Activated naive CD8-positive, alpha-beta T cell treated with anti-CD3 and anti-CD28 coated beads for 36 hours (primary cell): Measurements from ENCODE around the gene MYO1D. TPM values are rescaled to one million over a fixed set of nuclear protein-coding genes. Genes with fewer than 3 reads are reported as not detected.

ENCODE experiments used
- DNase-seq: peaks from one replicate; pipeline ENCODE4 v3.0.0; 2021
- H3K27ac Mint-ChIP-seq: one replicate; pipeline ENCODE4 v1.8.0; 2022; ENCODE audit warnings: mild to moderate bottlenecking, moderate library complexity, mixed read lengths
- H3K27me3 Mint-ChIP-seq: one replicate; pipeline ENCODE4 v1.8.0; 2022; ENCODE audit warnings: mild to moderate bottlenecking, mixed read lengths
- H3K36me3 Mint-ChIP-seq: one replicate; pipeline ENCODE4 v1.8.0; 2021; ENCODE audit warnings: mild to moderate bottlenecking, mixed read lengths
- H3K4me1 Mint-ChIP-seq: one replicate; pipeline ENCODE4 v1.8.0; 2021; ENCODE audit warnings: mixed read lengths
- H3K4me3 Mint-ChIP-seq: one replicate; pipeline ENCODE4 v1.8.0; 2022; ENCODE audit warnings: mild to moderate bottlenecking, moderate library complexity, mixed read lengths
- H3K9me3 Mint-ChIP-seq: one replicate; pipeline ENCODE4 v1.8.0; 2022; ENCODE audit warnings: mixed read lengths
- total RNA-seq, 2 experiments: library from RNA; stranded (reverse); gene quantifications; one replicate each; pipeline ENCODE4 v1.2.3, GENCODE V29; 2021

MYO1D gene
- total RNA-seq, 2 experiments from 2014 or later: 7.0 to 7.8 TPM

- H3K36me3 Mint-ChIP-seq: peaks cover 4% of the 10 kb centered on the region
- DNase-seq: no peak
- peaks cover 4% of the 10 kb centered on the region for H3K9me3 Mint-ChIP-seq
- H3K27ac Mint-ChIP-seq: peak overlapping the region; percentile 69
- H3K27me3 Mint-ChIP-seq: no peaks in the 10 kb centered on the region
- no peak overlapping the region for H3K4me3 Mint-ChIP-seq
- peaks cover 78% of the 10 kb centered on the region for H3K4me1 Mint-ChIP-seq
Measured at GRCh38 chr17:32517982-32518381, 358.9 kb downstream of the MYO1D start.

- peaks cover 71% of the 10 kb centered on the region for H3K4me1 Mint-ChIP-seq
- H3K27ac Mint-ChIP-seq: peak overlapping the region; percentile 84
- peaks cover under 1% of the 10 kb centered on the region for H3K9me3 Mint-ChIP-seq
- H3K4me3 Mint-ChIP-seq: peak overlapping the region; percentile 35
- no peak for DNase-seq
- no peaks in the 10 kb centered on the region for H3K27me3 Mint-ChIP-seq
- peaks cover under 1% of the 10 kb centered on the region for H3K36me3 Mint-ChIP-seq
Measured at GRCh38 chr17:32516940-32517701, 359.8 kb downstream of the MYO1D start.

GRCh38 chr17:32516450-32516849, 360.5 kb downstream of the MYO1D start:
- Mint-ChIP-seq H3K9me3 (no peaks in the 10 kb centered on the region), H3K4me3 (no peak overlapping the region), H3K27ac (peak overlapping the region; percentile 88), H3K4me1 (peaks cover 73% of the 10 kb centered on the region), H3K27me3 (no peaks in the 10 kb centered on the region), H3K36me3 (no peaks in the 10 kb centered on the region)
- DNase-seq: no peak

- DNase-seq: no peak
- peak overlapping the region; percentile 88 for H3K27ac Mint-ChIP-seq
Measured at GRCh38 chr17:32515677-32516383, 361.1 kb downstream of the MYO1D start.

DNA sequence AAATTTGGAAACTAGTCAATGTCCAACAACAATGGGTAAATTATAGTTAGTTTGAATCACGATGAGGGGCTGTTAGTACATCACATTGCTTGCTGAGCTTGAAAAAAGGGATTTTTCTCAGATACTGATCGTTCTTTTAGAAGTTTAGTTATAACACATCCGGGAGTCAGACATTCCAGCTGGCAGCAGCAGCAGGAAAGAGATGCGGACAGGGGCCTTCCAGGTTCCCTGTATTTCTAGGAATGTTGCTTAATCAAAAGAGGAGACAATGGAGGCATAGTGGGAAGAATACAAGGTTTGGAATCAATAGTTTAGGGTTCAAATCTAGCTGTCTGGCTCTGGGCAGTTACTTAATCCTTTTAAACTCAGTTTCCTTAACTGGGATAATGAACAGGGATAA, 362.3 kb downstream of the MYO1D start:
- peaks cover 59% of the 10 kb centered on the region for H3K4me1 Mint-ChIP-seq
- DNase-seq: no peak
- no peaks in the 10 kb centered on the region for H3K9me3 Mint-ChIP-seq
- H3K27ac Mint-ChIP-seq: no peak overlapping the region
- H3K36me3 Mint-ChIP-seq: no peaks in the 10 kb centered on the region
- H3K27me3 Mint-ChIP-seq: no peaks in the 10 kb centered on the region
- no peak overlapping the region for H3K4me3 Mint-ChIP-seq

More at GRCh38 chr17:32515677-32516383, 361.1 kb downstream of the MYO1D start:
- Mint-ChIP-seq H3K4me1 (peaks cover 72% of the 10 kb centered on the region), H3K36me3 (no peaks in the 10 kb centered on the region), H3K9me3 (no peaks in the 10 kb centered on the region), H3K4me3 (peak overlapping the region; percentile 9), H3K27me3 (no peaks in the 10 kb centered on the region)

DNA sequence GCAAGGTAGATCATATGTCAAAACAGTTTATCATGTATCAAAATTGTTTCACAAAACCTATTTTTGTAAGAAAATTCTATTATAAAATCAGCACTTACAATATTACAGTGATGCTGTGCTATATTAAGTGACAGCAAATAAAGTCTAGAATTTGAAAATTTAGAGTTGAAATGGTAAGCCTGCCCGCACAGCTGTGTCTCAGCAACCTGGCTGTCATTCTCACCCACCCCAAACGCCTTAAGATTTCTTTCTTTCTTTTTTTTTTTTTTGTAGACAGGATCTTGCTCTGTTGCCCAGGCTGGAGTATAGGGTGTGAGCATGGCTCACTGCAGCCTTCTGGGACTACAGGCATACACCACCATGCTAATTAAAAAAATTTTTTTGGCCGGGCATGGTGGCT, 363.3 kb downstream of the MYO1D start:
- Mint-ChIP-seq H3K27me3 (no peaks in the 10 kb centered on the region), H3K9me3 (no peaks in the 10 kb centered on the region), H3K36me3 (no peaks in the 10 kb centered on the region), H3K4me3 (no peak overlapping the region), H3K27ac (no peak overlapping the region), H3K4me1 (peaks cover 60% of the 10 kb centered on the region)
- no peak for DNase-seq

DNA sequence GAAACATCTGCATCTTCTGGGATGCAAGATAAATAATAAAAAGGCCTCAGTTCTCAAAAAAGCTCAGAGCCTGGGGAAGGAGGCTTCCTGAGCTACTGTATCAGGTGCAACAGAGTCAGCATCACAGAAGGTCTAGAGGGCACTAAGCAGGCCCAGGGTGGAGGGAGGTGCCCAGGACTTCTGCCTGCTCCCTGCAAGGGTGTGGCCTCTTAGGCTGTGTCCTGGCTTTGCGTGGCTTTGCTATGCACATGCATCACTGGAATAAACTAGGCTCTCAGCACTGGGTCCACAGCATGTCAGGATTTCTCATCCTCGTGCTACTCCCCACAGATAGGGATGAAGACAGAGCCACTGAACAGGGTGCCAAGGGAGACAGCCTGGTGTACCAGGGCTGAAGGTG, 364.6 kb downstream of the MYO1D start:
- Mint-ChIP-seq H3K4me1 (peaks cover 57% of the 10 kb centered on the region), H3K36me3 (peaks cover under 1% of the 10 kb centered on the region), H3K9me3 (no peaks in the 10 kb centered on the region), H3K27ac (no peak overlapping the region), H3K4me3 (no peak overlapping the region), H3K27me3 (no peaks in the 10 kb centered on the region)
- DNase-seq: no peak

DNA sequence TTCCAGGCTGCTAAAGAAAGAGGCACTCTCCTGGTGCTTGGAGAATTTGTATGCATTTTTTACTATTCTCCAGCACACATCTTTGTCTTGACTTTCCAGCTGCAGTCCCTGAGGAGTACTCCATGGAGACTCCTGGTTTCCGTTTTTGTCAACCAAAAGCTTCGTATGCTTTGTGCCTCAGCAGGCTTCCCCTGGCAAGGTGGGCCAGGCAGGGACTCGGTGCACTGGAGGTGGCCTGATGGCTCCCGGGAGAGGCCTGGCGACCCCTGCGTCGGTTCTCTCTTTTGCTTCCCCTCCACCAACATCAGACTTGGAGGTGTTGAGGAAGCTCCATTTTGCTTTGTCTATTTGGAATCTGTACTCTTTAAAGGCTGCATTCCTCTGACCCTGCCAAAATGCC, 366.5 kb downstream of the MYO1D start:
- no peak overlapping the region for H3K4me3 Mint-ChIP-seq
- no peak overlapping the region for H3K27ac Mint-ChIP-seq
- H3K27me3 Mint-ChIP-seq: no peaks in the 10 kb centered on the region
- H3K9me3 Mint-ChIP-seq: no peaks in the 10 kb centered on the region
- peaks cover 1% of the 10 kb centered on the region for H3K36me3 Mint-ChIP-seq
- DNase-seq: no peak
- H3K4me1 Mint-ChIP-seq: peaks cover 44% of the 10 kb centered on the region

- no peak overlapping the region for H3K27ac Mint-ChIP-seq
- peaks cover 45% of the 10 kb centered on the region for H3K4me1 Mint-ChIP-seq
- no peaks in the 10 kb centered on the region for H3K27me3 Mint-ChIP-seq
Measured at GRCh38 chr17:32508926-32509325, 368.0 kb downstream of the MYO1D start.

GRCh38 chr17:32504166-32504990, 372.5 kb downstream of the MYO1D start:
- no peak for DNase-seq
- H3K4me1 Mint-ChIP-seq: peaks cover 65% of the 10 kb centered on the region

More at GRCh38 chr17:32508926-32509325, 368.0 kb downstream of the MYO1D start:
- Mint-ChIP-seq H3K4me3 (no peak overlapping the region), H3K36me3 (peaks cover 1% of the 10 kb centered on the region), H3K9me3 (no peaks in the 10 kb centered on the region)
- no peak for DNase-seq

GRCh38 chr17:32503251-32504165, 373.4 kb downstream of the MYO1D start:
- Mint-ChIP-seq H3K27me3 (no peaks in the 10 kb centered on the region), H3K36me3 (peaks cover 8% of the 10 kb centered on the region), H3K9me3 (no peaks in the 10 kb centered on the region), H3K27ac (peak overlapping the region; percentile 95), H3K4me1 (peaks cover 57% of the 10 kb centered on the region), H3K4me3 (peak overlapping the region; percentile 50)
- DNase-seq: no peak

More at GRCh38 chr17:32504166-32504990, 372.5 kb downstream of the MYO1D start:
- Mint-ChIP-seq H3K4me3 (peak overlapping the region; percentile 50), H3K9me3 (no peaks in the 10 kb centered on the region), H3K27me3 (no peaks in the 10 kb centered on the region), H3K36me3 (peaks cover 8% of the 10 kb centered on the region), H3K27ac (peak overlapping the region; percentile 95)

DNA sequence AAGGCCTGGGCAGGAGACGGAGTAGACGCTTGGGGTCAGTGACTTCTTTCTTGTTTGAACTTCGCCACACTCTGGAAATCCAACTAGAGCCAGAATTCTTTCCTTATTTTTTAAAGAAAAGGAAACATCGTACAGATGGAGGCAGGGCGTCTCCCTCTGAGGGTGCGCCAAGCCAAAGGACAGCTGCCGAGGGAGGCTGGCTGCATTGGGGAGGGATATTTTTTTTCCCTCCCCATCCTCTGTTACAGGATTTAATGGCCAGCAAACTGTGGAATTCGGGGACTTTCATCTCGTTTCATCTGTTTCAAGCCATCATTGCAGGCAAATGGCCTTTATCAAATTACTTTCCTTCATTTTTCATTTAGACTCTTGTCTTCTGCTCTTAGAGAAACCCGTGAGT, 374.2 kb downstream of the MYO1D start:
- Mint-ChIP-seq H3K36me3 (peaks cover 8% of the 10 kb centered on the region), H3K9me3 (no peaks in the 10 kb centered on the region), H3K4me1 (peaks cover 51% of the 10 kb centered on the region), H3K4me3 (no peak overlapping the region), H3K27ac (peak overlapping the region; percentile 95), H3K27me3 (no peaks in the 10 kb centered on the region)
- no peak for DNase-seq

- Mint-ChIP-seq H3K4me1 (peaks cover 50% of the 10 kb centered on the region), H3K36me3 (peaks cover 7% of the 10 kb centered on the region), H3K27ac (peak overlapping the region; percentile 95), H3K9me3 (no peaks in the 10 kb centered on the region), H3K4me3 (peak overlapping the region; percentile 7), H3K27me3 (no peaks in the 10 kb centered on the region)
- DNase-seq: no peak
Measured at GRCh38 chr17:32502013-32502412, 374.9 kb downstream of the MYO1D start.

DNA sequence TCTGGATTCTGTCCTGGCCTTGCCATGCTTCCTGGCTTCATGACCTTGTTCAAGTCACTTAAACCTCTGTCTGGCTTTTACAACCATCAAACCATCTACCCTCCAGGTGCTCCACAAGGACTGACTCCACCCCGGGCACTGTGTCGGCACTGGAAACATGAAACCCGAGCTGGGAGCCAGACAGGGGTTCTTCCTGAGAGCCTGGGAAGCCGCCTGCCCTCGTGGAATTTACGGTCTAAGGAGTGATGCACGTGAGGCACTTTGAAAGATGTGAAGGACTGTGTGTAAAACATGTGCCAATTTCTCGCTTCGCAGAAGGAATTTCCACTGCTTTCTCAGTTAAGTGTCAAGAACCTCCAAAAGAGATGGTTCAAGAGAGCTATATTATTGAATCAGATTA, 378.5 kb downstream of the MYO1D start:
- Mint-ChIP-seq H3K27ac (no peak overlapping the region), H3K36me3 (peaks cover 7% of the 10 kb centered on the region), H3K4me1 (peaks cover 43% of the 10 kb centered on the region), H3K9me3 (no peaks in the 10 kb centered on the region), H3K4me3 (no peak overlapping the region), H3K27me3 (no peaks in the 10 kb centered on the region)
- DNase-seq: no peak
